ENCODE data around the gene SEMG1. TPM values are rescaled to one million over a fixed set of nuclear protein-coding genes. Genes with fewer than 3 reads are reported as not detected.

SEMG1 gene
- total RNA-seq, 1 donor from 2014 or later, result not detected

DNA sequence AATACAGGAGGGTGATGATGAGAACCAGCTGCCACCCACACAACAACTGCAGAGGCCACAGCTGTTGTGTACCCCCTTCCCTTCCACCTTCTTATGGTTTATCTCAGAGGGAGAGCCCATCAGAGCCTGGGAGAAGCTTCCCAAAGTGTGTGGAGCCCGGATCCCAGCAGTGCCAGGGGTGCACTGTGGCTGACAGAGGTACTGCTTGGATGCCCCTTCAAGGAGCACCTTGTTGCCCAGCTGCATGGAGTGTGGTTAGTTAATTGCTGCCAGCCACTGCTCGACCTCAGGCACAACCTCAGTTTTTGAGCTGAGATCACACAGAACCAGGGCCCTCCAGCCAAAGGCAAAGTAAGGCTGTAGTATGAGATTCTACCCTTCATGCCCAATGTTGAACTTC is 19.1 kb upstream of the SEMG1 start:
- Mint-ChIP-seq H3K4me3 (no peak overlapping the region), H3K9me3 (no peaks in the 10 kb centered on the region), H3K27ac (no peak overlapping the region), H3K27me3 (peaks cover 6% of the 10 kb centered on the region), H3K36me3 (ENCODE audit: low read depth) (no peaks in the 10 kb centered on the region), H3K4me1 (no peaks in the 10 kb centered on the region)
- intact Hi-C loops (cut with micrococcal nuclease), result no loop called here
- ChIA-PET POLR2A (no interaction called here), CTCF (no interaction called here)
- DNase-seq, result no peak
- TF ChIP-seq, protein P1, sequence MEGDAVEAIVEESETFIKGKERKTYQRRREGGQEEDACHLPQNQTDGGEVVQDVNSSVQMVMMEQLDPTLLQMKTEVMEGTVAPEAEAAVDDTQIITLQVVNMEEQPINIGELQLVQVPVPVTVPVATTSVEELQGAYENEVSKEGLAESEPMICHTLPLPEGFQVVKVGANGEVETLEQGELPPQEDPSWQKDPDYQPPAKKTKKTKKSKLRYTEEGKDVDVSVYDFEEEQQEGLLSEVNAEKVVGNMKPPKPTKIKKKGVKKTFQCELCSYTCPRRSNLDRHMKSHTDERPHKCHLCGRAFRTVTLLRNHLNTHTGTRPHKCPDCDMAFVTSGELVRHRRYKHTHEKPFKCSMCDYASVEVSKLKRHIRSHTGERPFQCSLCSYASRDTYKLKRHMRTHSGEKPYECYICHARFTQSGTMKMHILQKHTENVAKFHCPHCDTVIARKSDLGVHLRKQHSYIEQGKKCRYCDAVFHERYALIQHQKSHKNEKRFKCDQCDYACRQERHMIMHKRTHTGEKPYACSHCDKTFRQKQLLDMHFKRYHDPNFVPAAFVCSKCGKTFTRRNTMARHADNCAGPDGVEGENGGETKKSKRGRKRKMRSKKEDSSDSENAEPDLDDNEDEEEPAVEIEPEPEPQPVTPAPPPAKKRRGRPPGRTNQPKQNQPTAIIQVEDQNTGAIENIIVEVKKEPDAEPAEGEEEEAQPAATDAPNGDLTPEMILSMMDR (IDR thresholded peaks at IDR 0.05), result no peak
- no peak for ATAC-seq (ENCODE audit: low read depth)

DNA sequence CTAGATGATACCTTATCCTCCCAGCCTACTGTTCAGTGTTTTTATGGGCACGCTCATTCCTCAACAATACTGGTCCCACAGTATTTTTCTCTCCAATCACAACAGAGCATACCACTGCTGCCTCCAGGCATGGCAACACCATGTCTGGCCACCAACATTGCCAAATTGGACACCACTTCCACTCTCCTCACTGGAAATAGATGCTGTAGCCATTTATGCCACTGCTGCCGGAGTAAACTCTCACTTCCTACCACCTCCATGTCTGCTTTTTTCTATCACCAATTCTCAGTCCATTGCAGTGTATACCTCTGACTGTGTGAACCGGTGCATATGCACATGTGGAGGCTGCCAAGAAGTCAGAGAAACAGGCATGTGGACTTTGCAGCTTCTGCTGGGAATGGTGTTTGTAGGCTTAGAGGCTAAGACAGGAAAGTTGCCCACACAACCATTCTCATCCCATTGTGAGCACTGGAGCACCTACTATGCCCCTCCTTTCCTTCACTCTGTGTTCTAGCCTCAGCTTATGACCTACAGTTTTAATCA is 17.7 kb upstream of the SEMG1 start:
- TF ChIP-seq, protein P1 (IDR thresholded peaks at IDR 0.05), result no peak
- H3K4me3 Mint-ChIP-seq, result no peak overlapping the region
- H3K27me3 Mint-ChIP-seq, result peaks cover 8% of the 10 kb centered on the region
- no peaks in the 10 kb centered on the region for H3K36me3 Mint-ChIP-seq (ENCODE audit: low read depth)
- intact Hi-C loops (cut with micrococcal nuclease), result no loop called here
- no peak overlapping the region for H3K27ac Mint-ChIP-seq
- no peaks in the 10 kb centered on the region for H3K4me1 Mint-ChIP-seq
- ATAC-seq (ENCODE audit: low read depth) (no peak), DNase-seq (no peak)
- ChIA-PET POLR2A (no interaction called here), CTCF (no interaction called here)
- H3K9me3 Mint-ChIP-seq, result no peaks in the 10 kb centered on the region

DNA sequence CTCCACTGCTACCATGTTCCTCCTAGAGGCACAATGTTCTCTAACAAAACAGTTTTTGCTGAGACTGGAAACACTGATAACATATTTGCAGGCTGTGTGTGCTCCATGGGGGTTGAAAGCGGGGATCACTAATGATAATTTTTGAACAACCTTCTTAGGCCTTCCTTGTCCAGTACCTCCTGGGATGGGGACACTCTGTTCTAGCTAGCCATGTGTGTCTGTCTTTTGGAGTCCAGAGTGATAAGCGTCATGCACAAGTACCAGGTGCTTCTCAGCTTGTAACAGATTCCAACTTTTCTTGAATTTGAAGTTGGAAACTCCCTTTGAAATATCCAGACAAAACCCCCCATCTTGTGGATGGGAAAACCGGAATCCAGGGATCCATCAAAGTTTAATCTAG is 17.0 kb upstream of the SEMG1 start:
- peaks cover 8% of the 10 kb centered on the region for H3K27me3 Mint-ChIP-seq
- DNase-seq (no peak), ATAC-seq (ENCODE audit: low read depth) (no peak)
- intact Hi-C loops (cut with micrococcal nuclease), result no loop called here
- no peaks in the 10 kb centered on the region for H3K4me1 Mint-ChIP-seq
- no peak overlapping the region for H3K4me3 Mint-ChIP-seq
- H3K27ac Mint-ChIP-seq, result no peak overlapping the region
- ChIA-PET CTCF (no interaction called here), POLR2A (no interaction called here)
- H3K36me3 Mint-ChIP-seq (ENCODE audit: low read depth), result no peaks in the 10 kb centered on the region
- TF ChIP-seq, protein P1 (IDR thresholded peaks at IDR 0.05), result no peak
- H3K9me3 Mint-ChIP-seq, result peaks cover 2% of the 10 kb centered on the region

DNA sequence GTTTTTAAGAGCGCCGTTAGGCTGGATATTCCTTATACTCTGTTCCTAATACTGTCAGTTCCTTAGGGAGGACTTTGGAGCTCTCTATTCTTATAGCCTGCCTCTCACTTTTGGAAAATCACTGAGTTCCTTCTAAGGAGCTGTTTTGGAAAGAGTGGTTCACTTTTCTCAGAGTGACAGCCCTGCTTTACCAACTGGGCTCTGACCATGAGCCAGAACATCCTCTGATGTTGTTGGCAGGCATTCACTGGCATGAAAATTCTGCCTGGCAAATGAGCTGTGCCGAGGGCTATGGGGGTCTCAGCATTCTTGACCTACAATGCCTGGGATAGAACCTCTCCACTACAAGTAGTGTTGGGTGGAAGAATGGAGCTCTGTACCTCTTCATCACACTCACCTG is 14.9 kb upstream of the SEMG1 start:
- Mint-ChIP-seq H3K27ac (no peak overlapping the region), H3K4me3 (no peak overlapping the region), H3K4me1 (no peaks in the 10 kb centered on the region), H3K27me3 (peaks cover 8% of the 10 kb centered on the region), H3K36me3 (ENCODE audit: low read depth) (no peaks in the 10 kb centered on the region), H3K9me3 (peaks cover 2% of the 10 kb centered on the region)
- intact Hi-C loops (cut with micrococcal nuclease), result no loop called here
- DNase-seq (no peak), ATAC-seq (ENCODE audit: low read depth) (no peak)
- POLR2A ChIA-PET, result no interaction called here
- TF ChIP-seq, protein P1 (IDR thresholded peaks at IDR 0.05), result no peak
- CTCF ChIA-PET, result no interaction called here

DNA sequence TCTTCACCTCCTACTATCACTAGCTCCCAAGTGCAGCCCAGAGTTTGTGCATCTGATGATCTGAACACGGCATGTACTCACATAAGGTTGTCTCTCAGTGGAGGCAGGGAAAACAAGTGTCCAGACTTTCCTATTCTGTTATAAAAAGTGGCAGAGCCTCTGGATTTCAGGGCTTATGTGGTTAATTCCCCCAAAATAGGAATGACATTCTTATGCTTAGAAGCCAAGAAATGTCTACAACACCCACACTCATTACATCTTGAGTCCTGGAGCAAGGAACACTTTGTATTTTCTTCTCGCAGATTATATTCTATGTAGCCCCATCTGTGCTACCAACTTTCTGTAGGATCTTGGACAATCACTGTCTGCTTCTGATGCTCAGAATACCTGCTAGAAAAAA is 13.5 kb upstream of the SEMG1 start:
- H3K36me3 Mint-ChIP-seq (ENCODE audit: low read depth), result no peaks in the 10 kb centered on the region
- ATAC-seq (ENCODE audit: low read depth) (no peak), DNase-seq (no peak)
- CTCF ChIA-PET, result no interaction called here
- H3K27me3 Mint-ChIP-seq, result peaks cover 9% of the 10 kb centered on the region
- peaks cover 2% of the 10 kb centered on the region for H3K9me3 Mint-ChIP-seq
- intact Hi-C loops (cut with micrococcal nuclease), result no loop called here
- H3K4me3 Mint-ChIP-seq, result no peak overlapping the region
- TF ChIP-seq, protein P1 (IDR thresholded peaks at IDR 0.05), result no peak
- POLR2A ChIA-PET, result no interaction called here
- H3K27ac Mint-ChIP-seq, result no peak overlapping the region
- H3K4me1 Mint-ChIP-seq, result no peaks in the 10 kb centered on the region

All from activated B cell treated with CpG ODN at 0.5 μM for 24 hours (primary cell).